Measurements from ENCODE around the gene CD3G. TPM values are rescaled to one million over a fixed set of nuclear protein-coding genes. Genes with fewer than 3 reads are reported as not detected.

Gene CD3G
- total and polyA plus RNA-seq, 9 of the 15 experiments (the other 6 are each of a cell fraction or from before 2014, with no cell fraction given) = 0.30 to 1.7 (median 0.47) TPM

DNA sequence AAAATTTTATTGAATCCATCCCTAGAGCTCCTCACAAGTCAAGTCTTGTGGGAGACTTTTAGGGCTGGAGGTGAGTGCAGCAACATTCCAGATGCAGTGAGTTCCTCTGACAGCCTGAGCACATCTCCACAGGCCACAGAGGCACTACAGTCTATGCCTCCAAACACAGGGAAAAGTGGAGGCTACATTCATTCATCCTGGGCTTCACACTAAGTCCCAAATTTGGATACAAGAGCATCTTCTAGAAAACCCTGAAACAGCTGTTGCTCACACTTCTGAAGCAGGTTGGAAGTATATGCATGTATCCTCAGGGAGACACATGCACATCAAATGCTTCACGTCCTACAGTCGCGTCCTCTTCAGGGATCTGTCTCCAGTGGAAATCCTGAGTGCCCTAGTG, 2.9 kb upstream of the CD3G start:
- H3K36me3 ChIP-seq (ENCODE audit: control insufficient read depth, insufficient read depth, low read length) = no peaks in the 10 kb centered on the region
- no peak for FAIRE-seq
- in situ Hi-C loops (cut with MboI) (no loop called here), intact Hi-C loops (cut with micrococcal nuclease) (no loop called here)
- H3K4me2 ChIP-seq (ENCODE audit: insufficient read depth, low read length) = peak overlapping the region; percentile 74
- no peak for ATAC-seq
- POLR2A ChIA-PET = interaction anchor here (1.2 kb wide), 1 partner anchor 10 kb away, joined by 5 read pairs; no protein-coding TSS in a partner anchor
- no peak overlapping the region for H3K9ac ChIP-seq (ENCODE audit: insufficient read depth in 1 of 2, low read depth in 2 of 2, low read length in 2 of 2)
- H3K9me3 ChIP-seq (replicated peaks; ENCODE audit: control insufficient read depth, insufficient read depth, low read depth, low read length) = no peaks in the 10 kb centered on the region
- no peak overlapping the region for H2AFZ ChIP-seq (ENCODE audit: low read depth, low read length)
- H3K79me2 ChIP-seq (ENCODE audit: control insufficient read depth, insufficient read depth, low read length) = peaks cover 8% of the 10 kb centered on the region; the same call in 2 of the 3 replicates
- no peak overlapping the region for H3K27ac ChIP-seq (ENCODE audit: extremely low read depth, low read depth, low read length)
- WGBS (ENCODE audit: insufficient coverage, low coverage, missing lambda C conversion rate) = 86% methylated on average over 3 of the region's 3 CpGs
- no peak overlapping the region for H3K4me3 ChIP-seq
- no TSS peak for BruUV-seq (replicated peaks)
- H4K20me1 ChIP-seq (replicated peaks; ENCODE audit: control insufficient read depth, insufficient read depth, low read length) = no peaks in the 10 kb centered on the region
- H3K27me3 ChIP-seq (ENCODE audit: control insufficient read depth in 2 of 2, insufficient read depth in 2 of 2, low read length in 2 of 2) = no peaks in the 10 kb centered on the region
- H3K4me1 ChIP-seq (replicated peaks in 1 of 2; ENCODE audit: control insufficient read depth in 2 of 2, insufficient read depth in 2 of 2, low read length in 2 of 2) = peaks cover 12 to 48% of the 10 kb centered on the region in 2 experiments
- no peak for DNase-seq (ENCODE audit: extremely low read depth in 1 of 4, low spot score in 3 of 4)
- CTCF ChIA-PET (ENCODE audit: low intra/inter-chr PET ratio) = no interaction called here
- no peak for TF ChIP-seq TEAD4 (IDR thresholded peaks at IDR 0.05; ENCODE audit: low read length)
- no peak for TF ChIP-seq TEAD4 (CRISPR knock-in tag; IDR thresholded peaks at IDR 0.05; ENCODE audit: borderline replicate concordance)
- no peak for TF ChIP-seq FOXA1 (IDR thresholded peaks at IDR 0.05; ENCODE audit: borderline replicate concordance)
- TF ChIP-seq, protein P1, sequence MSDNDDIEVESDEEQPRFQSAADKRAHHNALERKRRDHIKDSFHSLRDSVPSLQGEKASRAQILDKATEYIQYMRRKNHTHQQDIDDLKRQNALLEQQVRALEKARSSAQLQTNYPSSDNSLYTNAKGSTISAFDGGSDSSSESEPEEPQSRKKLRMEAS (CRISPR knock-in tag; IDR thresholded peaks at IDR 0.05) = no peak
- no peak for TF ChIP-seq NFYB (IDR thresholded peaks at IDR 0.05; ENCODE audit: extremely low read depth, insufficient read length)
- TF ChIP-seq ETV5 (CRISPR knock-in tag; IDR thresholded peaks at IDR 0.05; ENCODE audit: low read depth) = no peak
- TF ChIP-seq MCM3 (IDR thresholded peaks at IDR 0.05) = no peak
- no peak for TF ChIP-seq CHD4 (IDR thresholded peaks at IDR 0.05; ENCODE audit: insufficient read depth, insufficient replicate concordance, low read depth, low read length, poor library complexity, severe bottlenecking)
- H3K9me1 ChIP-seq (ENCODE audit: control insufficient read depth, insufficient read depth, low read length) = no peaks in the 10 kb centered on the region
